ENCODE measurements around the gene MKNK1. TPM values are rescaled to one million over a fixed set of nuclear protein-coding genes. Genes with fewer than 3 reads are reported as not detected.

The MKNK1 gene
- total and polyA plus RNA-seq, 2 donors (not counting 1 experiment from before 2014, with no cell fraction given): 51.0 to 73.0 TPM

- WGBS (ENCODE audit: insufficient coverage): 83% methylated on average over 2 of the region's 3 CpGs
- Histone ChIP-seq H3K36me3 (replicated peaks in 1 of 2; ENCODE audit: control extremely low read depth in 1 of 2, control insufficient read depth in 1 of 2, extremely low read depth in 1 of 2, insufficient read depth in 2 of 2, low read length in 1 of 2) (peaks cover 0 to 5% of the 10 kb centered on the region in 2 experiments), H3K79me2 (ENCODE audit: control insufficient read depth, insufficient read depth, low read length) (no peaks in the 10 kb centered on the region), H3K27me3 (replicated peaks in 1 of 4; ENCODE audit: control extremely low read depth in 1 of 4, control insufficient read depth in 3 of 4, insufficient read depth in 4 of 4, low read length in 3 of 4) (peaks cover 0 to 8% (median 0%) of the 10 kb centered on the region in 4 experiments), H3K4me2 (replicated peaks; ENCODE audit: low read depth, low read length, poor library complexity, severe bottlenecking) (no peak overlapping the region), H3K4me3 (ENCODE audit: control extremely low read depth in 1 of 5, extremely low read depth in 1 of 5, insufficient read depth in 1 of 5, low read depth in 2 of 5, low read length in 4 of 5) (no peak overlapping the region), H4K20me1 (ENCODE audit: control insufficient read depth, insufficient read depth, low read length, poor library complexity, severe bottlenecking) (no peaks in the 10 kb centered on the region), H2AFZ (ENCODE audit: insufficient read depth, low read depth, low read length, poor library complexity, severe bottlenecking) (no peak overlapping the region), H3K9me3 (ENCODE audit: control extremely low read depth in 1 of 3, control insufficient read depth in 2 of 3, insufficient read depth in 1 of 3, low read length in 2 of 3) (no peaks in the 10 kb centered on the region), H3K4me1 (ENCODE audit: control insufficient read depth in 2 of 2, insufficient read depth in 2 of 2, low read length in 2 of 2) (no peaks in the 10 kb centered on the region), H3K27ac (ENCODE audit: low read length in 2 of 2) (no peak overlapping the region), H3K9ac (ENCODE audit: low read length) (no peak overlapping the region)
- ATAC-seq (ENCODE audit: low read depth) (no peak), DNase-seq (no peak)
- ChIA-PET CTCF (no interaction called here), POLR2A (no interaction called here)
- Mint-ChIP-seq H3K27me3 (peaks cover 15% of the 10 kb centered on the region), H3K4me3 (no peak overlapping the region), H3K9me3 (ENCODE audit: insufficient read depth) (no peaks in the 10 kb centered on the region), H3K27ac (no peak overlapping the region), H3K4me1 (peaks cover 2% of the 10 kb centered on the region)
- no peak for TF ChIP-seq CTCF (IDR thresholded peaks at IDR 0.05)
- no peak for TF ChIP-seq EZH2 (IDR thresholded peaks at IDR 0.05; ENCODE audit: borderline replicate concordance, insufficient read depth, low read depth, low read length, poor library complexity, severe bottlenecking)
- intact Hi-C loops (cut with micrococcal nuclease): no loop called here
These were observed 50.6 kb downstream of the MKNK1 start for GRCh38 chr1:46553506-46553905.

GRCh38 chr1:46552357-46553237 is 51.5 kb downstream of the MKNK1 start:
- no peak for ATAC-seq (ENCODE audit: low read depth)
- no peak overlapping the region for H2AFZ ChIP-seq (ENCODE audit: insufficient read depth, low read depth, low read length, poor library complexity, severe bottlenecking)
- H3K79me2 ChIP-seq (ENCODE audit: control insufficient read depth, insufficient read depth, low read length): no peaks in the 10 kb centered on the region
- H3K27ac Mint-ChIP-seq: no peak overlapping the region
- no peak overlapping the region for H3K4me3 ChIP-seq (ENCODE audit: control extremely low read depth in 1 of 5, extremely low read depth in 1 of 5, insufficient read depth in 1 of 5, low read depth in 2 of 5, low read length in 4 of 5)
- peaks cover 0 to 8% (median 0%) of the 10 kb centered on the region in 4 experiments for H3K27me3 ChIP-seq (replicated peaks in 1 of 4; ENCODE audit: control extremely low read depth in 1 of 4, control insufficient read depth in 3 of 4, insufficient read depth in 4 of 4, low read length in 3 of 4)
- no peaks in the 10 kb centered on the region for H3K36me3 ChIP-seq (replicated peaks in 1 of 2; ENCODE audit: control extremely low read depth in 1 of 2, control insufficient read depth in 1 of 2, extremely low read depth in 1 of 2, insufficient read depth in 2 of 2, low read length in 1 of 2)
- H3K27ac ChIP-seq (ENCODE audit: low read length in 2 of 2): no peak overlapping the region
- ChIA-PET CTCF (no interaction called here), POLR2A (no interaction called here)
- H3K9me3 Mint-ChIP-seq (ENCODE audit: insufficient read depth): no peaks in the 10 kb centered on the region
- H3K4me2 ChIP-seq (replicated peaks; ENCODE audit: low read depth, low read length, poor library complexity, severe bottlenecking): no peak overlapping the region
- intact Hi-C loops (cut with micrococcal nuclease): no loop called here
- H3K9me3 ChIP-seq (ENCODE audit: control extremely low read depth in 1 of 3, control insufficient read depth in 2 of 3, insufficient read depth in 1 of 3, low read length in 2 of 3): no peaks in the 10 kb centered on the region
- no peak for TF ChIP-seq EZH2 (IDR thresholded peaks at IDR 0.05; ENCODE audit: borderline replicate concordance, insufficient read depth, low read depth, low read length, poor library complexity, severe bottlenecking)
- no peak for TF ChIP-seq CTCF (IDR thresholded peaks at IDR 0.05)
- H3K4me1 ChIP-seq (ENCODE audit: control insufficient read depth in 2 of 2, insufficient read depth in 2 of 2, low read length in 2 of 2): no peaks in the 10 kb centered on the region
- no peak overlapping the region for H3K4me3 Mint-ChIP-seq
- 89% methylated on average over 10 of the region's 10 CpGs for WGBS (ENCODE audit: insufficient coverage)
- peaks cover 2% of the 10 kb centered on the region for H3K4me1 Mint-ChIP-seq
- no peaks in the 10 kb centered on the region for H4K20me1 ChIP-seq (ENCODE audit: control insufficient read depth, insufficient read depth, low read length, poor library complexity, severe bottlenecking)
- H3K9ac ChIP-seq (ENCODE audit: low read length): no peak overlapping the region
- DNase-seq: no peak
- peaks cover 20% of the 10 kb centered on the region for H3K27me3 Mint-ChIP-seq
